ENCODE measurements around the gene PPFIBP1.

The PPFIBP1 gene

DNA sequence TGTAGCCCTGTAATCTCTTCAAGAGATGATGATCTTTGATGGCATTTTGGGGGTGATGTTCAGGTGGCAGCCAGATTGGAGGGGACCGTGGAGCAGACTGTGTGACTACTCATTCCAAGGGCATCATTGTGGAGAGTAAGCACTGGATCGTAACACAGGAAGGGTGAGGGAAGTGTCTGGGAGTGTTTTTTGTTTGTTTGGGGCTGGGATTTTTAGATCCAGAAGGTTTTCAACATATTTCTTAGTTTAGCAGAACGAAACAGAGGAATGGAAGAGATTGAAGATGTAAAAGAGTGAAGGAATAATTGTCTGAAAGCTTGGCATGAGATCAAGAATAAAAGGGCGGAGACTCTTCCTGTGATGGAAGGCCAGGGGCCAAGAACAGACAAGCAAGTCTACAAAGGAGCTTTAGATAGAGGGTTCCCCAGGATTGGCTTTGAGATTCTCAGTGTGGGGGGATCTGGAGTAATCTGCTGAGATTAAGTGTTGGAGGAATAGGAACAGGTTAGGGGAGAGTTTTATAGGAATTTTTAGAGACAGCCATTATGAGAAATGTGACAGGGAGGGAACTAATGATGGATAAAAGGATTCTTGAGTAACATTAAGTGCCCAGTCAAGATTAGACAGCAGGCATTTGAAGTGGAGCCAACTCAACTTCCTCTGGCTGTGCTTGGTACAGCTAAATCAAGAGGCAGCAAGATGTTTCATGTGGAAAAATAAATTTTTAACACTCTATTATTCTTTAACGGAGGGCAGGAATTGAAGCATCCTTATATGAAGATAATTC is 92.5 kb downstream of the PPFIBP1 start:
- 45% methylated on average over 4 of the region's 5 CpGs for WGBS
- no peak overlapping the region for H2AFZ ChIP-seq (ENCODE audit: low read depth, low read length)
- peaks cover 0 to 10% of the 10 kb centered on the region in 2 experiments for H3K36me3 ChIP-seq (ENCODE audit: control insufficient read depth in 1 of 2, insufficient read depth in 2 of 2, low read depth in 1 of 2, low read length in 2 of 2)
- no peak overlapping the region for H2BK120ac ChIP-seq (ENCODE audit: low read depth, low read length)
- H4K8ac ChIP-seq (ENCODE audit: low read length), result peak overlapping the region; percentile 89
- no peak for DNase-seq
- H2BK15ac ChIP-seq (ENCODE audit: low read depth, poor library complexity, severe bottlenecking), result no peak overlapping the region
- H2AK5ac ChIP-seq (ENCODE audit: low read length, severe bottlenecking), result peak overlapping the region; percentile 90
- H3K4me3 ChIP-seq (ENCODE audit: insufficient read depth in 1 of 2, low read depth in 1 of 2, low read length in 2 of 2), result no peak overlapping the region
- H2BK5ac ChIP-seq (ENCODE audit: low read depth, low read length, poor library complexity, severe bottlenecking), result no peak overlapping the region
- H3K23ac ChIP-seq (ENCODE audit: low read length in 2 of 2), result no peak overlapping the region
- peak overlapping the region; percentile 8 to 87 for H3K4ac ChIP-seq (ENCODE audit: low read depth in 1 of 2, low read length in 2 of 2)
- peak overlapping the region in 1 of 2 experiments; percentile 99 for H2BK12ac ChIP-seq (ENCODE audit: low read length in 2 of 2)
- H3K27ac ChIP-seq (ENCODE audit: low read length, poor library complexity, severe bottlenecking), result peak overlapping the region; percentile 30
- peak overlapping the region; percentile 24 for H3K9ac ChIP-seq (ENCODE audit: low read length)
- H3K4me2 ChIP-seq (ENCODE audit: low read length, poor library complexity, severe bottlenecking), result no peak overlapping the region
- H3K27me3 ChIP-seq (ENCODE audit: control insufficient read depth in 1 of 2, insufficient read depth in 1 of 2, low read length in 2 of 2), result no peaks in the 10 kb centered on the region
- peaks cover 14% of the 10 kb centered on the region for H3K79me1 ChIP-seq (replicated peaks; ENCODE audit: low read length, poor library complexity, severe bottlenecking)
- peaks cover 11% of the 10 kb centered on the region for H3K4me1 ChIP-seq (ENCODE audit: control insufficient read depth, insufficient read depth, low read depth, low read length)
- H3K9me3 ChIP-seq (ENCODE audit: control insufficient read depth, low read length), result no peaks in the 10 kb centered on the region
- H3K18ac ChIP-seq (ENCODE audit: low read depth in 1 of 2, low read length in 2 of 2), result peak overlapping the region; percentile 44 to 96
- peak overlapping the region; percentile 73 for H4K91ac ChIP-seq (ENCODE audit: low read length)
- no peak overlapping the region for H3K14ac ChIP-seq (ENCODE audit: low read length in 2 of 2)

DNA sequence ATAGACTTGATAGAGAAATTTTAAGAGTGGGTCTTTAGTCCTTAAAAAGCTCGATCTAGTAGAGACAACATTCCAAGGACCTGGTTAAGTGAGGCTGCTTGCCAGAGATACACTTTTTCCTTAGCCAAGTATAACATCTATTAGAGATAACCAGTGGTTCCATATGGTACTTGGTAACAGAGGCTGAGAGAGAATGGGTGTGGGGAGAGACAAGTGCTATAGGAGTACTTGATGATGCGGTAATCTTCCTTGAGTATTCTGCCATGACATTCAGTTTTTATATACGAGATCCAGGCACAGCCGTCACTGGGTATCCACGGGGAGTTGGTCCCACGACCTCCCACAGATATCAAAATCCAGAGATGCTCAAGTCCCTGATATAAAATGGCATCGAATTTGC is 94.8 kb downstream of the PPFIBP1 start:
- Histone ChIP-seq H3K27ac (ENCODE audit: low read length, poor library complexity, severe bottlenecking) (peak overlapping the region; percentile 69), H3K23ac (ENCODE audit: low read length in 2 of 2) (no peak overlapping the region), H3K9ac (ENCODE audit: low read length) (peak overlapping the region; percentile 56), H2BK5ac (ENCODE audit: low read depth, low read length, poor library complexity, severe bottlenecking) (no peak overlapping the region), H3K4me2 (ENCODE audit: low read length, poor library complexity, severe bottlenecking) (no peak overlapping the region), H3K18ac (ENCODE audit: low read depth in 1 of 2, low read length in 2 of 2) (peak overlapping the region in 1 of 2 experiments; percentile 43), H2BK12ac (ENCODE audit: low read length in 2 of 2) (no peak overlapping the region), H3K4me1 (ENCODE audit: control insufficient read depth, insufficient read depth, low read depth, low read length) (peaks cover 21% of the 10 kb centered on the region), H2BK120ac (ENCODE audit: low read depth, low read length) (peak overlapping the region; percentile 34), H4K8ac (ENCODE audit: low read length) (peak overlapping the region; percentile 28), H4K91ac (ENCODE audit: low read length) (peak overlapping the region; percentile 50), H3K79me1 (replicated peaks; ENCODE audit: low read length, poor library complexity, severe bottlenecking) (peaks cover 6% of the 10 kb centered on the region), H3K27me3 (ENCODE audit: control insufficient read depth in 1 of 2, insufficient read depth in 1 of 2, low read length in 2 of 2) (no peaks in the 10 kb centered on the region), H2AK5ac (ENCODE audit: low read length, severe bottlenecking) (peak overlapping the region; percentile 95), H3K4me3 (ENCODE audit: insufficient read depth in 1 of 2, low read depth in 1 of 2, low read length in 2 of 2) (no peak overlapping the region), H3K14ac (ENCODE audit: low read length in 2 of 2) (no peak overlapping the region), H3K36me3 (ENCODE audit: control insufficient read depth in 1 of 2, insufficient read depth in 2 of 2, low read depth in 1 of 2, low read length in 2 of 2) (peaks cover 0 to 12% of the 10 kb centered on the region in 2 experiments), H3K4ac (ENCODE audit: low read depth in 1 of 2, low read length in 2 of 2) (no peak overlapping the region), H3K9me3 (ENCODE audit: control insufficient read depth, low read length) (no peaks in the 10 kb centered on the region), H2AFZ (ENCODE audit: low read depth, low read length) (no peak overlapping the region), H2BK15ac (ENCODE audit: low read depth, poor library complexity, severe bottlenecking) (no peak overlapping the region)
- DNase-seq, result peak; percentile 58
- WGBS, result 35% methylated on average over 6 of the region's 7 CpGs

DNA sequence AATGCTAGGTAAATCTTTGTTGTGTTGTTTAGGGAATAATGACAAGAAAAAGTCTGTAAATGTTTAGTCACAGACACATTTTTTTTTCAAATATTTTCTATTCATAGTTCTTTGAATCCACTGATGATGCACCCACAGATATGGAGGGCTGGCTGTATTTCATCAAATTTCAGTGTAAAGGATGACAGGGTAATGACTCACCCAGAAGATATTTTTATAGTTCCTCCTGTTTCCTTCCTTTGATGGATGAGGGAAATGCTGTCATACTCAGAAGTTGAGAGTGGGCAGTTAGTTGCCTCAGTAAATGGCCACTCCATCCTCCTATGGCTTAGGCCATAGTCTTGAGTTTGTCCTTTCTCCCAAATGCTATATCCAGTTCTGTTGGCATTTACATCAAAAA is 95.3 kb downstream of the PPFIBP1 start:
- H3K4me1 ChIP-seq (ENCODE audit: control insufficient read depth, insufficient read depth, low read depth, low read length), result peaks cover 21% of the 10 kb centered on the region
- H3K18ac ChIP-seq (ENCODE audit: low read depth in 1 of 2, low read length in 2 of 2), result no peak overlapping the region
- H2BK5ac ChIP-seq (ENCODE audit: low read depth, low read length, poor library complexity, severe bottlenecking), result no peak overlapping the region
- no peak overlapping the region for H2AK5ac ChIP-seq (ENCODE audit: low read length, severe bottlenecking)
- no peak overlapping the region for H2BK15ac ChIP-seq (ENCODE audit: low read depth, poor library complexity, severe bottlenecking)
- no peaks in the 10 kb centered on the region for H3K9me3 ChIP-seq (ENCODE audit: control insufficient read depth, low read length)
- H3K4me3 ChIP-seq (ENCODE audit: insufficient read depth in 1 of 2, low read depth in 1 of 2, low read length in 2 of 2), result no peak overlapping the region
- DNase-seq, result peak; percentile 89
- H2BK120ac ChIP-seq (ENCODE audit: low read depth, low read length), result no peak overlapping the region
- H3K27ac ChIP-seq (ENCODE audit: low read length, poor library complexity, severe bottlenecking), result no peak overlapping the region
- no peak overlapping the region for H2AFZ ChIP-seq (ENCODE audit: low read depth, low read length)
- H4K91ac ChIP-seq (ENCODE audit: low read length), result no peak overlapping the region
- H3K23ac ChIP-seq (ENCODE audit: low read length in 2 of 2), result no peak overlapping the region
- peaks cover 7% of the 10 kb centered on the region for H3K79me1 ChIP-seq (replicated peaks; ENCODE audit: low read length, poor library complexity, severe bottlenecking)
- H3K14ac ChIP-seq (ENCODE audit: low read length in 2 of 2), result no peak overlapping the region
- peaks cover 0 to 14% of the 10 kb centered on the region in 2 experiments for H3K36me3 ChIP-seq (ENCODE audit: control insufficient read depth in 1 of 2, insufficient read depth in 2 of 2, low read depth in 1 of 2, low read length in 2 of 2)
- H3K4me2 ChIP-seq (ENCODE audit: low read length, poor library complexity, severe bottlenecking), result no peak overlapping the region
- no peak overlapping the region for H3K4ac ChIP-seq (ENCODE audit: low read depth in 1 of 2, low read length in 2 of 2)
- no peak overlapping the region for H2BK12ac ChIP-seq (ENCODE audit: low read length in 2 of 2)
- peak overlapping the region; percentile 56 for H3K9ac ChIP-seq (ENCODE audit: low read length)
- H4K8ac ChIP-seq (ENCODE audit: low read length), result no peak overlapping the region
- no peaks in the 10 kb centered on the region for H3K27me3 ChIP-seq (ENCODE audit: control insufficient read depth in 1 of 2, insufficient read depth in 1 of 2, low read length in 2 of 2)

DNA sequence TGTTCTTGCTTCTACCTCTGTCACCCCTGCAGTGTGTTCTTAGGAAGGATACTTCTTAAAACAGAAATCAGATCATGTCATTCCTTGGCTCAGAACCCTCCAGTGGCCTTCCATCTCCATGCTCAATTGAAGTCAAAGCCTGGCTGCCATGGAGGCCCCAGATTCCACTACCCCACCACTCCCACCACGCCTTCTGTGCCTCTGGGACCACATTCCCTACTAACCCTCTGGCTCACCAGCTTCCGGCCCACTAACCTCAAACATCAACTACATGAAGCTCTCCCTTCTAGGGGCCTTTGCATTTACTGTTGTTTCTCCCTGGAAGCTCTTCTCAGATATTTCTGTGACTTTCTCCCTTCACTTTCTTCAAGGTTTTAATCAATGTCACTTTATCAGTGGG is 96.1 kb downstream of the PPFIBP1 start:
- Histone ChIP-seq H3K4me3 (ENCODE audit: insufficient read depth in 1 of 2, low read depth in 1 of 2, low read length in 2 of 2) (no peak overlapping the region), H3K27ac (ENCODE audit: low read length, poor library complexity, severe bottlenecking) (no peak overlapping the region), H3K36me3 (ENCODE audit: control insufficient read depth in 1 of 2, insufficient read depth in 2 of 2, low read depth in 1 of 2, low read length in 2 of 2) (peaks cover 0 to 14% of the 10 kb centered on the region in 2 experiments), H3K9ac (ENCODE audit: low read length) (no peak overlapping the region), H3K18ac (ENCODE audit: low read depth in 1 of 2, low read length in 2 of 2) (peak overlapping the region in 1 of 2 experiments; percentile 75), H3K9me3 (ENCODE audit: control insufficient read depth, low read length) (no peaks in the 10 kb centered on the region), H3K4ac (ENCODE audit: low read depth in 1 of 2, low read length in 2 of 2) (peak overlapping the region; percentile 4 to 60), H4K8ac (ENCODE audit: low read length) (no peak overlapping the region), H2BK5ac (ENCODE audit: low read depth, low read length, poor library complexity, severe bottlenecking) (no peak overlapping the region), H3K27me3 (ENCODE audit: control insufficient read depth in 1 of 2, insufficient read depth in 1 of 2, low read length in 2 of 2) (no peaks in the 10 kb centered on the region), H2BK15ac (ENCODE audit: low read depth, poor library complexity, severe bottlenecking) (no peak overlapping the region), H2AK5ac (ENCODE audit: low read length, severe bottlenecking) (peak overlapping the region; percentile 95), H3K4me2 (ENCODE audit: low read length, poor library complexity, severe bottlenecking) (no peak overlapping the region), H3K4me1 (ENCODE audit: control insufficient read depth, insufficient read depth, low read depth, low read length) (peaks cover 23% of the 10 kb centered on the region), H2AFZ (ENCODE audit: low read depth, low read length) (no peak overlapping the region), H3K79me1 (replicated peaks; ENCODE audit: low read length, poor library complexity, severe bottlenecking) (peaks cover 10% of the 10 kb centered on the region), H3K14ac (ENCODE audit: low read length in 2 of 2) (peak overlapping the region in 1 of 2 experiments; percentile 35), H2BK12ac (ENCODE audit: low read length in 2 of 2) (peak overlapping the region; percentile 9 to 29), H2BK120ac (ENCODE audit: low read depth, low read length) (peak overlapping the region; percentile 34), H4K91ac (ENCODE audit: low read length) (no peak overlapping the region), H3K23ac (ENCODE audit: low read length in 2 of 2) (no peak overlapping the region)
- DNase-seq, result peak; percentile 15
- WGBS, result 60% methylated on average over 2 of the region's 2 CpGs
